ENCODE results near the gene ATXN7L1.

Gene ATXN7L1

GRCh38 chr7:105675934-105676371 lies 200.4 kb downstream of the ATXN7L1 start:
- Histone ChIP-seq H2AFZ (ENCODE audit: low read length) (no peak overlapping the region), H3K4ac (ENCODE audit: low read length) (no peak overlapping the region), H2BK15ac (ENCODE audit: low read length) (no peak overlapping the region), H4K91ac (ENCODE audit: low read depth, low read length, poor library complexity) (no peak overlapping the region), H3K14ac (ENCODE audit: low read length) (no peak overlapping the region), H3K4me1 (ENCODE audit: control insufficient read depth in 2 of 2, insufficient read depth in 1 of 2, low read depth in 1 of 2, low read length in 2 of 2) (peaks cover 0 to 3% of the 10 kb centered on the region in 2 donors), H3K9ac (ENCODE audit: low read depth, low read length, poor library complexity) (no peak overlapping the region), H2BK120ac (ENCODE audit: low read depth, low read length) (no peak overlapping the region), H3K36me3 (replicated peaks in 1 of 2; ENCODE audit: control insufficient read depth in 2 of 2, insufficient read depth in 2 of 2, low read length in 2 of 2) (no peaks in the 10 kb centered on the region), H2AK5ac (ENCODE audit: low read depth, low read length) (no peak overlapping the region), H3K4me2 (ENCODE audit: insufficient read depth, low read length, poor library complexity, severe bottlenecking) (no peak overlapping the region), H3K18ac (ENCODE audit: low read length) (no peak overlapping the region), H4K8ac (ENCODE audit: low read depth, low read length) (no peak overlapping the region), H3K27me3 (ENCODE audit: control insufficient read depth in 3 of 3, insufficient read depth in 3 of 3, low read depth in 1 of 3, low read length in 3 of 3) (no peaks in the 10 kb centered on the region), H3K23ac (ENCODE audit: low read depth, low read length, poor library complexity) (no peak overlapping the region), H3K27ac (replicated peaks; ENCODE audit: low read length) (no peak overlapping the region), H2BK5ac (ENCODE audit: low read length) (no peak overlapping the region), H3K9me3 (replicated peaks in 1 of 2; ENCODE audit: control insufficient read depth in 2 of 2, insufficient read depth in 1 of 2, low read depth in 1 of 2, low read length in 2 of 2) (no peaks in the 10 kb centered on the region), H3K79me1 (ENCODE audit: low read depth, low read length) (no peaks in the 10 kb centered on the region), H3K4me3 (ENCODE audit: low read length in 2 of 2) (no peak overlapping the region), H2BK12ac (ENCODE audit: low read length) (no peak overlapping the region)
- no CpG with 5 or more reads among the region's 8 CpGs for WGBS, 2 donors (ENCODE audit: extremely low coverage in 2 of 2, insufficient read length in 2 of 2, insufficient replicate concordance in 1 of 2)
- DNase-seq (ENCODE audit: low spot score), result no peak

GRCh38 chr7:105674200-105674920 lies 202.0 kb downstream of the ATXN7L1 start:
- H3K4me2 ChIP-seq (ENCODE audit: insufficient read depth, low read length, poor library complexity, severe bottlenecking), result no peak overlapping the region
- no peak overlapping the region for H3K23ac ChIP-seq (ENCODE audit: low read depth, low read length, poor library complexity)
- no peak overlapping the region for H3K18ac ChIP-seq (ENCODE audit: low read length)
- H2BK15ac ChIP-seq (ENCODE audit: low read length), result no peak overlapping the region
- H2BK12ac ChIP-seq (ENCODE audit: low read length), result no peak overlapping the region
- H3K4me1 ChIP-seq (ENCODE audit: control insufficient read depth in 2 of 2, insufficient read depth in 1 of 2, low read depth in 1 of 2, low read length in 2 of 2), result no peaks in the 10 kb centered on the region
- no CpG with 5 or more reads among the region's 4 CpGs for WGBS, 2 donors (ENCODE audit: extremely low coverage in 2 of 2, insufficient read length in 2 of 2, insufficient replicate concordance in 1 of 2)
- no peaks in the 10 kb centered on the region for H3K36me3 ChIP-seq (replicated peaks in 1 of 2; ENCODE audit: control insufficient read depth in 2 of 2, insufficient read depth in 2 of 2, low read length in 2 of 2)
- no peak overlapping the region for H3K14ac ChIP-seq (ENCODE audit: low read length)
- H3K27ac ChIP-seq (replicated peaks; ENCODE audit: low read length), result no peak overlapping the region
- no peak overlapping the region for H3K9ac ChIP-seq (ENCODE audit: low read depth, low read length, poor library complexity)
- no peaks in the 10 kb centered on the region for H3K79me1 ChIP-seq (ENCODE audit: low read depth, low read length)
- H3K4me3 ChIP-seq (ENCODE audit: low read length in 2 of 2), result no peak overlapping the region
- no peak for DNase-seq (ENCODE audit: low spot score)
- no peak overlapping the region for H3K4ac ChIP-seq (ENCODE audit: low read length)
- no peak overlapping the region for H2AK5ac ChIP-seq (ENCODE audit: low read depth, low read length)
- no peak overlapping the region for H4K8ac ChIP-seq (ENCODE audit: low read depth, low read length)
- H4K91ac ChIP-seq (ENCODE audit: low read depth, low read length, poor library complexity), result no peak overlapping the region
- H3K9me3 ChIP-seq (replicated peaks in 1 of 2; ENCODE audit: control insufficient read depth in 2 of 2, insufficient read depth in 1 of 2, low read depth in 1 of 2, low read length in 2 of 2), result no peaks in the 10 kb centered on the region
- no peaks in the 10 kb centered on the region for H3K27me3 ChIP-seq (ENCODE audit: control insufficient read depth in 3 of 3, insufficient read depth in 3 of 3, low read depth in 1 of 3, low read length in 3 of 3)
- no peak overlapping the region for H2BK120ac ChIP-seq (ENCODE audit: low read depth, low read length)
- no peak overlapping the region for H2BK5ac ChIP-seq (ENCODE audit: low read length)
- no peak overlapping the region for H2AFZ ChIP-seq (ENCODE audit: low read length)

- no CpG with 5 or more reads among the region's 7 CpGs for WGBS, 2 donors (ENCODE audit: extremely low coverage in 2 of 2, insufficient read length in 2 of 2, insufficient replicate concordance in 1 of 2)
- Histone ChIP-seq H3K27ac (replicated peaks; ENCODE audit: low read length) (no peak overlapping the region), H3K36me3 (replicated peaks in 1 of 2; ENCODE audit: control insufficient read depth in 2 of 2, insufficient read depth in 2 of 2, low read length in 2 of 2) (no peaks in the 10 kb centered on the region), H3K9me3 (replicated peaks in 1 of 2; ENCODE audit: control insufficient read depth in 2 of 2, insufficient read depth in 1 of 2, low read depth in 1 of 2, low read length in 2 of 2) (no peaks in the 10 kb centered on the region), H2BK12ac (ENCODE audit: low read length) (no peak overlapping the region), H3K23ac (ENCODE audit: low read depth, low read length, poor library complexity) (no peak overlapping the region), H3K9ac (ENCODE audit: low read depth, low read length, poor library complexity) (no peak overlapping the region), H2BK120ac (ENCODE audit: low read depth, low read length) (no peak overlapping the region), H3K4me3 (ENCODE audit: low read length in 2 of 2) (no peak overlapping the region), H3K4ac (ENCODE audit: low read length) (no peak overlapping the region), H3K27me3 (ENCODE audit: control insufficient read depth in 3 of 3, insufficient read depth in 3 of 3, low read depth in 1 of 3, low read length in 3 of 3) (no peaks in the 10 kb centered on the region), H4K8ac (ENCODE audit: low read depth, low read length) (no peak overlapping the region), H4K91ac (ENCODE audit: low read depth, low read length, poor library complexity) (no peak overlapping the region), H3K18ac (ENCODE audit: low read length) (no peak overlapping the region), H3K14ac (ENCODE audit: low read length) (no peak overlapping the region), H3K4me2 (ENCODE audit: insufficient read depth, low read length, poor library complexity, severe bottlenecking) (no peak overlapping the region), H2AK5ac (ENCODE audit: low read depth, low read length) (no peak overlapping the region), H2BK5ac (ENCODE audit: low read length) (no peak overlapping the region), H2BK15ac (ENCODE audit: low read length) (no peak overlapping the region), H2AFZ (ENCODE audit: low read length) (no peak overlapping the region), H3K4me1 (ENCODE audit: control insufficient read depth in 2 of 2, insufficient read depth in 1 of 2, low read depth in 1 of 2, low read length in 2 of 2) (no peaks in the 10 kb centered on the region), H3K79me1 (ENCODE audit: low read depth, low read length) (no peaks in the 10 kb centered on the region)
- DNase-seq (ENCODE audit: low spot score), result no peak
Measured at GRCh38 chr7:105673367-105674084, 202.9 kb downstream of the ATXN7L1 start.

- Histone ChIP-seq H3K27ac (replicated peaks; ENCODE audit: low read length) (no peak overlapping the region), H3K79me1 (ENCODE audit: low read depth, low read length) (no peaks in the 10 kb centered on the region), H3K23ac (ENCODE audit: low read depth, low read length, poor library complexity) (no peak overlapping the region), H3K4me2 (ENCODE audit: insufficient read depth, low read length, poor library complexity, severe bottlenecking) (no peak overlapping the region), H3K4ac (ENCODE audit: low read length) (no peak overlapping the region), H3K9me3 (replicated peaks in 1 of 2; ENCODE audit: control insufficient read depth in 2 of 2, insufficient read depth in 1 of 2, low read depth in 1 of 2, low read length in 2 of 2) (no peaks in the 10 kb centered on the region), H4K8ac (ENCODE audit: low read depth, low read length) (no peak overlapping the region), H3K4me1 (ENCODE audit: control insufficient read depth in 2 of 2, insufficient read depth in 1 of 2, low read depth in 1 of 2, low read length in 2 of 2) (no peaks in the 10 kb centered on the region), H3K27me3 (ENCODE audit: control insufficient read depth in 3 of 3, insufficient read depth in 3 of 3, low read depth in 1 of 3, low read length in 3 of 3) (no peaks in the 10 kb centered on the region), H2BK5ac (ENCODE audit: low read length) (no peak overlapping the region), H2AFZ (ENCODE audit: low read length) (no peak overlapping the region), H2BK12ac (ENCODE audit: low read length) (no peak overlapping the region), H3K18ac (ENCODE audit: low read length) (no peak overlapping the region), H2BK15ac (ENCODE audit: low read length) (no peak overlapping the region), H3K4me3 (ENCODE audit: low read length in 2 of 2) (no peak overlapping the region), H2BK120ac (ENCODE audit: low read depth, low read length) (no peak overlapping the region), H3K14ac (ENCODE audit: low read length) (no peak overlapping the region), H4K91ac (ENCODE audit: low read depth, low read length, poor library complexity) (no peak overlapping the region), H2AK5ac (ENCODE audit: low read depth, low read length) (no peak overlapping the region), H3K9ac (ENCODE audit: low read depth, low read length, poor library complexity) (no peak overlapping the region), H3K36me3 (replicated peaks in 1 of 2; ENCODE audit: control insufficient read depth in 2 of 2, insufficient read depth in 2 of 2, low read length in 2 of 2) (no peaks in the 10 kb centered on the region)
- DNase-seq (ENCODE audit: low spot score), result no peak
- no CpG with 5 or more reads among the region's 2 CpGs for WGBS, 2 donors (ENCODE audit: extremely low coverage in 2 of 2, insufficient read length in 2 of 2, insufficient replicate concordance in 1 of 2)
Measured at GRCh38 chr7:105672801-105673200, 203.6 kb downstream of the ATXN7L1 start.

Measured in neuronal stem cell (in vitro differentiated cells).